Measurements from ENCODE around the gene B4GALT5. TPM values are rescaled to one million over a fixed set of nuclear protein-coding genes. Genes with fewer than 3 reads are reported as not detected.

Gene B4GALT5
- total RNA-seq, 1 experiment from 2014 or later, result 77.0 TPM

DNA sequence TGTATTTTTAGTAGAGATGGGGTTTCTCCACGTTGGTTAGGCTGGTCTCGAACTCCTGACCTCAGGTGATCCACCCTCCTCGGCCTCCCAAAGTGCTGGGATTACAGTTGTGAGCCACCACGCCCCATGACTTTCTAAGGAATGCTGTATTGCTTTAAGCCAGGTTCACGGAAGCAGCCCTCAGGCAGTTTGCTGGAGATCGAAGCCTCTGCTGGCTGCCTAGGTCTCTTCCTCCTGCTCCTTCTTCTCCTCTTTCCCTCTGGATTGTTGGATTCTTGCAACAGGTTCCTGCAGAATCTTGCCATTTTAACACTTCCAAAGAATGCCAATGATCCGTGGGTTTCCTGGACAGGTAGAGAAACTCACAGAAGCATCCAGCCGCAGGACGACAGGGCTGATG, 29.3 kb upstream of the B4GALT5 start:
- TF ChIP-seq CTCF (conservative IDR thresholded peaks at IDR 0.05), result no peak
- Histone ChIP-seq H3T11ph (ENCODE audit: low read length) (no peak overlapping the region), H2AK5ac (ENCODE audit: insufficient read length, low read length) (no peak overlapping the region), H3K79me2 (ENCODE audit: insufficient read depth, low read length) (no peaks in the 10 kb centered on the region), H3K79me1 (ENCODE audit: insufficient read depth, low read depth, low read length, poor library complexity, severe bottlenecking) (no peaks in the 10 kb centered on the region), H3K23me2 (ENCODE audit: insufficient read length, low read depth, low read length, poor library complexity, severe bottlenecking) (no peaks in the 10 kb centered on the region), H2BK5ac (ENCODE audit: insufficient read length, low read length) (no peak overlapping the region), H4K20me1 (ENCODE audit: control insufficient read depth, insufficient read depth, insufficient read length) (no peaks in the 10 kb centered on the region), H4K91ac (ENCODE audit: insufficient read length, low read depth, low read length) (no peak overlapping the region), H3K4me2 (ENCODE audit: insufficient read depth, insufficient read length, low read length) (no peak overlapping the region), H3K4me1 (ENCODE audit: insufficient read depth, low read length) (no peaks in the 10 kb centered on the region), H3K9me3 (ENCODE audit: control insufficient read depth, low read depth, low read length) (no peaks in the 10 kb centered on the region), H3K4ac (ENCODE audit: low read depth, low read length) (no peak overlapping the region), H2BK12ac (ENCODE audit: insufficient read length, low read depth, low read length) (no peak overlapping the region), H3K56ac (ENCODE audit: insufficient read length, low read depth, low read length) (no peak overlapping the region), H3K23ac (ENCODE audit: insufficient read length, low read depth, low read length) (no peak overlapping the region), H2AFZ (ENCODE audit: low read length) (no peak overlapping the region), H4K8ac (replicated peaks; ENCODE audit: insufficient read length, low read depth, low read length) (no peak overlapping the region), H3K27me3 (ENCODE audit: insufficient read depth, low read length) (no peaks in the 10 kb centered on the region), H2BK120ac (ENCODE audit: low read depth, low read length, poor library complexity, severe bottlenecking) (no peak overlapping the region), H2BK15ac (ENCODE audit: low read depth, low read length) (no peak overlapping the region), H3K9ac (ENCODE audit: extremely low read depth, insufficient read length, low read length) (no peak overlapping the region), H3K14ac (ENCODE audit: insufficient read depth, low read length) (no peak overlapping the region), H2BK20ac (ENCODE audit: low read depth, low read length, poor library complexity, severe bottlenecking) (no peak overlapping the region), H3K27ac (ENCODE audit: insufficient read length, low read depth, low read length) (no peak overlapping the region), H3K18ac (ENCODE audit: insufficient read length, low read depth, low read length) (no peak overlapping the region), H4K5ac (ENCODE audit: insufficient read length, low read depth, low read length) (no peak overlapping the region)
- Mint-ChIP-seq H3K27me3 (ENCODE audit: low read depth) (no peaks in the 10 kb centered on the region), H3K27ac (peak overlapping the region in 2 of 3 experiments; percentile 92 to 94; a peak in 3 of 7 replicates), H3K36me3 (ENCODE audit: insufficient read depth in 1 of 3, low read depth in 3 of 3) (no peaks in the 10 kb centered on the region), H3K9me3 (no peaks in the 10 kb centered on the region), H3K4me1 (peaks cover 8 to 20% of the 10 kb centered on the region in 2 experiments), H3K4me3 (no peak overlapping the region)
- WGBS (ENCODE audit: extremely low coverage, insufficient read length, low lambda C conversion rate), result no CpG with 5 or more reads among the region's 9 CpGs
- DNase-seq, result peak; percentile 50
